Measurements from ENCODE around the gene SAMD3.
"Not testable (repeated sequence)": the region's sequence is repeated elsewhere in the genome, so short reads cannot be mapped to it uniquely, and the experiment has no call there.

SAMD3 gene

GRCh38 chr6:130127195-130127594 lies 95.6 kb downstream of the SAMD3 start:
- no peak for DNase-seq

- no peak for DNase-seq
These were observed 100.5 kb downstream of the SAMD3 start for GRCh38 chr6:130122243-130122642.

GRCh38 chr6:130120731-130121130 lies 102.0 kb downstream of the SAMD3 start:
- no peak for DNase-seq

- no peak for DNase-seq
These were observed 103.5 kb downstream of the SAMD3 start for GRCh38 chr6:130119211-130119610.

GRCh38 chr6:130118236-130118635 lies 104.5 kb downstream of the SAMD3 start:
- peak; percentile 49 for DNase-seq

GRCh38 chr6:130117187-130117701 lies 105.5 kb downstream of the SAMD3 start:
- not testable (repeated sequence) for DNase-seq

GRCh38 chr6:130116273-130116672 lies 106.5 kb downstream of the SAMD3 start:
- no peak for DNase-seq

- DNase-seq = no peak
These were observed 107.7 kb downstream of the SAMD3 start for GRCh38 chr6:130115036-130115435.

- DNase-seq = no peak
These were observed 109.5 kb downstream of the SAMD3 start for GRCh38 chr6:130113201-130113710.

- no peak for DNase-seq
These were observed 111.7 kb downstream of the SAMD3 start for GRCh38 chr6:130111031-130111430.

GRCh38 chr6:130107710-130108109 lies 115.0 kb downstream of the SAMD3 start:
- DNase-seq = no peak

GRCh38 chr6:130105996-130106704 lies 116.6 kb downstream of the SAMD3 start:
- no peak for DNase-seq

GRCh38 chr6:130099119-130099518 lies 123.6 kb downstream of the SAMD3 start:
- no peak for DNase-seq

GRCh38 chr6:130098317-130098716 lies 124.4 kb downstream of the SAMD3 start:
- no peak for DNase-seq

Data from kidney glomerular epithelial cell (primary cell).